Measurements from ENCODE around the gene DNAAF3. TPM values are rescaled to one million over a fixed set of nuclear protein-coding genes. Genes with fewer than 3 reads are reported as not detected.

The DNAAF3 gene
- total RNA-seq, 2 donors from 2014 or later, result 0.55 to 16.1 TPM

DNA sequence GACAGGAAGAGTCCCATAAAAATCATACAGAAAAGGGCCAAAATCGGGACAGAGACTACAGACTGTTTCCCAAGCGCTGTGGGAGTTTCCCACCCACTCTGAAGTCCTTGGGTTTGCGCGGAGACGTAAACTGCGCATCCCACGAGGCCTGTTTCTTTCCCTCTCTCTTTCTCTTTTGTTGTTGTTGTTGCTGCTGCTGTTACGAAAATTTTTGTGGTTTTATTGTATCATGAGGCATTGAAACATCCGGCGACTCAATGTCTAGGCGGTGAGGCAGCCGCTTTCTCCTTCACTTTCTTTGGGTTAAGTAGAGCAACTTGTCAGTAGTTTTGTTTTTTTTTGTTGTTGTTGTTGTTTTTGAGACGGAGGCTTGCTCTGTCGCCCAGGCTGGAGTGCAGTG is 47.4 kb downstream of the DNAAF3 start:
- H3K27me3 ChIP-seq (replicated peaks; ENCODE audit: insufficient read depth), result no peaks in the 10 kb centered on the region
- peaks cover 13% of the 10 kb centered on the region for H3K4me1 ChIP-seq (replicated peaks)
- TF ChIP-seq POLR2AphosphoS5 (IDR thresholded peaks at IDR 0.05), result no peak
- DNase-seq (ENCODE audit: low spot score), result no peak
- intact Hi-C loops (cut with DNase I), result loop anchor here (5.0 to 10.0 kb wide), 3 partner anchors 288 to 536 kb away; partner anchors contain the start of genes U2AF2, UBE2S, ZNF524 and ZNF865
- WGBS, result 78% methylated on average over 14 of the region's 14 CpGs
- no peak overlapping the region for H3K4me3 ChIP-seq
- no peaks in the 10 kb centered on the region for H3K36me3 ChIP-seq
- H3K27ac ChIP-seq, result no peak overlapping the region
- H3K9me3 ChIP-seq, result no peaks in the 10 kb centered on the region

DNA sequence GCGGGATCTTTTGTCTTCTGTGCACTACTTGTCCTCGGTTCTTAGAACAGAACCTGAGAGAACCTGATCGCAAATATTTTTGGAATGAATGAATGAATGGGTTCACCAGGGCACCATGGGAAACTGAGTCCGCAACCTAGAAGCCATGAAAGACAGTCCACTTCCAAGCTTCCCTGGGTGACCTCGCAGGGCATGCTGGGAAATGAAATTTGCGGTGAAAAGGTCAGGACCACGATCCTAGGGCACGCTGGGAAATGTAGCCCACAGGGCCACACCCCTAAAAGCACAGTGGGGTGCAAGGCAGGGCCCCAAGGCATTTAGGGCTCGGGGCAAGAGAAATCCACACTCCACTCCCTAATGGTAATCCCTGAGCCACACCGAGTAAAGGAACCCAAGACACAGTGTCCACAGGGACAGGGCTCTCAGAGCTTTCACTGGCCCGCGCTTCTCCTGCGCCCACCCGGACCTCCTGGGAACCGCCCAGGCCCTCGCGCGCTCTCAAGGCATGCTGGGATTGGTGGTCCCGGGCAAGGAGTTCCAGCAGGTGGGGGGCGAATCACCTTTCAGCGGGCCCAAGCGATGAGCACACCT is 47.9 kb downstream of the DNAAF3 start:
- DNase-seq (ENCODE audit: low spot score), result no peak
- intact Hi-C loops (cut with DNase I), result loop anchor here (5.0 to 10.0 kb wide), 3 partner anchors 289 to 536 kb away; partner anchors contain the start of genes U2AF2, UBE2S, ZNF524 and ZNF865
- Histone ChIP-seq H3K27ac (peak overlapping the region in 1 of 2 donors; percentile 78), H3K27me3 (replicated peaks; ENCODE audit: insufficient read depth) (no peaks in the 10 kb centered on the region), H3K4me1 (replicated peaks) (peaks cover 13% of the 10 kb centered on the region), H3K9me3 (no peaks in the 10 kb centered on the region), H3K4me3 (peak overlapping the region; percentile 61 to 69), H3K36me3 (no peaks in the 10 kb centered on the region)
- 24% methylated on average over 22 of the region's 22 CpGs for WGBS
- TF ChIP-seq POLR2AphosphoS5 (IDR thresholded peaks at IDR 0.05) (no peak), POLR2A (IDR thresholded peaks at IDR 0.05) (no peak)
- TF ChIP-seq, protein P1, sequence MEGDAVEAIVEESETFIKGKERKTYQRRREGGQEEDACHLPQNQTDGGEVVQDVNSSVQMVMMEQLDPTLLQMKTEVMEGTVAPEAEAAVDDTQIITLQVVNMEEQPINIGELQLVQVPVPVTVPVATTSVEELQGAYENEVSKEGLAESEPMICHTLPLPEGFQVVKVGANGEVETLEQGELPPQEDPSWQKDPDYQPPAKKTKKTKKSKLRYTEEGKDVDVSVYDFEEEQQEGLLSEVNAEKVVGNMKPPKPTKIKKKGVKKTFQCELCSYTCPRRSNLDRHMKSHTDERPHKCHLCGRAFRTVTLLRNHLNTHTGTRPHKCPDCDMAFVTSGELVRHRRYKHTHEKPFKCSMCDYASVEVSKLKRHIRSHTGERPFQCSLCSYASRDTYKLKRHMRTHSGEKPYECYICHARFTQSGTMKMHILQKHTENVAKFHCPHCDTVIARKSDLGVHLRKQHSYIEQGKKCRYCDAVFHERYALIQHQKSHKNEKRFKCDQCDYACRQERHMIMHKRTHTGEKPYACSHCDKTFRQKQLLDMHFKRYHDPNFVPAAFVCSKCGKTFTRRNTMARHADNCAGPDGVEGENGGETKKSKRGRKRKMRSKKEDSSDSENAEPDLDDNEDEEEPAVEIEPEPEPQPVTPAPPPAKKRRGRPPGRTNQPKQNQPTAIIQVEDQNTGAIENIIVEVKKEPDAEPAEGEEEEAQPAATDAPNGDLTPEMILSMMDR (IDR thresholded peaks at IDR 0.05), result no peak

DNA sequence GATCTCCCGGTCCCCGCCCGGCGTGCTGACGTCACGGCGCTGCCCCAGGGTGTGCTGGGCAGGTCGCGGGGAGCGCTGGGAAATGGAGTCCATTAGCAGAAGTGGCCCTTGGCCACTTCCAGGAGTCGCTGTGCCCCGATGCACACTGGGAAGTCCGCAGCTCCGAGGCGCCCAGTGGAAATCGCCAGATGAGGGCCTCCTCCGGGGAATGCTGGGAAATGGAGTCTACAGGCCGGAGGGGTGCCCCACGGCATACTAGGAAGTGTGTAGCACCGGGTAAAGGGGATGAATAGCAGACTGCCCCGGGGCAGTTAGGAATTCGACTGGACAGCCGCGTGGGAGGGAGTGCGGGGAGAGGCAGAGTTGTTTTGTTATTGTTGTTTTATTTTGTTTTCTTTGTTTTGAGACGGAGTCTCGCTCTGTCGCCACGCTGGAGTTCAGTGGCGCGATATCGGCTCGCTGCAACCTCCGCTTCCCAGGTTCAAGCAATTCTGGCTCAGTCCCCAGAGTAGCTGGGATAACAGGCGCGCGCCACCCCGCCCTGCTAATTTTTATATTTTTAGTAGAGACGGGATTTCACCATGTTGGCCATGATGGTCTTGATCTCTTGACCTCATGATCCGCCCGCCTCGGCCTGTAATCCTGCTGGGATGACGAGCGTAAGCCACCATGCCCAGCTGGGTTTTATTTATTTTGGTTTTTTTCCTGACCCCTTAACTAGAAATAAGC is 48.6 kb downstream of the DNAAF3 start:
- H3K4me3 ChIP-seq, result peak overlapping the region; percentile 61 to 69
- 1% methylated on average over 37 of the region's 44 CpGs for WGBS
- H3K36me3 ChIP-seq, result no peaks in the 10 kb centered on the region
- intact Hi-C loops (cut with DNase I), result loop anchor here (5.0 to 10.0 kb wide), 3 partner anchors 289 to 537 kb away; partner anchors contain the start of genes U2AF2, UBE2S, ZNF524 and ZNF865
- H3K27ac ChIP-seq, result peak overlapping the region; percentile 71 to 78
- peak; percentile 99 for DNase-seq (ENCODE audit: low spot score)
- no peaks in the 10 kb centered on the region for H3K27me3 ChIP-seq (replicated peaks; ENCODE audit: insufficient read depth)
- peaks cover 13% of the 10 kb centered on the region for H3K4me1 ChIP-seq (replicated peaks)
- TF ChIP-seq POLR2A (IDR thresholded peaks at IDR 0.05) (peak; percentile 38), POLR2AphosphoS5 (IDR thresholded peaks at IDR 0.05) (peak; percentile 100)
- TF ChIP-seq, protein P1 (IDR thresholded peaks at IDR 0.05), result peak in 2 of 4 experiments; percentile 39 to 50
- no peaks in the 10 kb centered on the region for H3K9me3 ChIP-seq

DNA sequence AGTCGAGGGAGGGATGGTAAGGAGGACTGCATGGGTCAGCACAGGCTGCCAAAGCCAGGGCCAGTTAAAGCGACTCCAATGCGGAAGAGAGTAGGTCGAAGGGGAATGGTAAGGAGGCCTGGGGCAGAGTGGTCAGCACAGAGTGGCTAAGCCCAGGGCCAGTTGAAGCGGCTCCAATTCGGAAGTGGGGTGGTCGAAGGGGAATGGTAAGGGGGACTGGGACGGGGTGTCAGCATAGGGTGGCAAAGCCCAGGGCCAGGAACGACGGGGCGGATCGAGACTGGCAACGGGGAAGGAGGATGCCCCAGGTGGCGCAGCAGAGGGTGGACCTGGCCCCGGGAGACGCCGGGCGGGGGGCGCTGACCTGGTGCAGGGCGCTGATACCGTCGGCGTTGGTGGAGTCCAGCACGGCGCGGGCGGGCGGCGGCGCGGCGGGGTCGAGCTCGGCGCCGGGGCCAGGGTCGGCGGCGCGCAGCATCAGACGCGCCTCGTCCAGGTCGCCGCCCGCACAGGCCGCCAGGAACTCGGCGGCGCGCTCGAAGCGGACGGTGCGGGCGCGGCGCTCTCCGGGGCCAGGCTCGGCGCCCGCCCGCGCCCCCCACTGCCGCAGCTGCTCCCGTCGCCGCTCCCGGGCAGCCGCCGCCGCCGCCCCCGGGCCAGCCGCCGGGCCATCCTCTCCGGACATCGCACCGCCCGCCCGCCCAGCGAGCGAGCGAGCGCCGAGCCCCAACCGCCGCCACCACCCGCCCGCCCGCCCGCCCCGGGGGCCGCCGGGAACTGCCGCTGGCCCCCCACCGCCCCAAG is 49.4 kb downstream of the DNAAF3 start, which contains the start of gene PPP1R12C:
TSS of gene PPP1R12C (minus strand) at position 779 of the 804 bp plus-strand sequence. CDS start at position 685, 94 bp downstream.
- Histone ChIP-seq H3K27me3 (replicated peaks; ENCODE audit: insufficient read depth) (no peaks in the 10 kb centered on the region), H3K36me3 (no peaks in the 10 kb centered on the region), H3K27ac (peak within 1 kb of the TSS; percentile 72 to 78), H3K4me1 (replicated peaks) (peaks cover 13% of the 10 kb centered on the region), H3K4me3 (peak within 1 kb of the TSS; percentile 61 to 69), H3K9me3 (no peaks in the 10 kb centered on the region)
- intact Hi-C loops (cut with DNase I), result loop anchor here (5.0 to 10.0 kb wide), 3 partner anchors 290 to 538 kb away; partner anchors contain the start of genes U2AF2, UBE2S, ZNF524 and ZNF865
- DNase-seq (ENCODE audit: low spot score), result no peak
- WGBS, result under 1% methylated on average over 74 of the region's 97 CpGs
- TF ChIP-seq POLR2AphosphoS5 (IDR thresholded peaks at IDR 0.05) (no peak), POLR2A (IDR thresholded peaks at IDR 0.05) (no peak)
- TF ChIP-seq, protein P1 (IDR thresholded peaks at IDR 0.05), result no peak

All from prostate gland (tissue), 2 donors.